DMS114 treated with DMSO at 0.1 percent for 48 hours (cell line): ENCODE measurements around the gene ZNF672.
"Not testable (repeated sequence)": the region's sequence is repeated elsewhere in the genome, so short reads cannot be mapped to it uniquely, and the experiment has no call there.

Experiments used
- DNase-seq: peaks from one replicate; lab custom pipeline; 2025; ENCODE audit not compliant: unreplicated experiment; lab: John Stamatoyannopoulos, UW

ZNF672 gene

DNA sequence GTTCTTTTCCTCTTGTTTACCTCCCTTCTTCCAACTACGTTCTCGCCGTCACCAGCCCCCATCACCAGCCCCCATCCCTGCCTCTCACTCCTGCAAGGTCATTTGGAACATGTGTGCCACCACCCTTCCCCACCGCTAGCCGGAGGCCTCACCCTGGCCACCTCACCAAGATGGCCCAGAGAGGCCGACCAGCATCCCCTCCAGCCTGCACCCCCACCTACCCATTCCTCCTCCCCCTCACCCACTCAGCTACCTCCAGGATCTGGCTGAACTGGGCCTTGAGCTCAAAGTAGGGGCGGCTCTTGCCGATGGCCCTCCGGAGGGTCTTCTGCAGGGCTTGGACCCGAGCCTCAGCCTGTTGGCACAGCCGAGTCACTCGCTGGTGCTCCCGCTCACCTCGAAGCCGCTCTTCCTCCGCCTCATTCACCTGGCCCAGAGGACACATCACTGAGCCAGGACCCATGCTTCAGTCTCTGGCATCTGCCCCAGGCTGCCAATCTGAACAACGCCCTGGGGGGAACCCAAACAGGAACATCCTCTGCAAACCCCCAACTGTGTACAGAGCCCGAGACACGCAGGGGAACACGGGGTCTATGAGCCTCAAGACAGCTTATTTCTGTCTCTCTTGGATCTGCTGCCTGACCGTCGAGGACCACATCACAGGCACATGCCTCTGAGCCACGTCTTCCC lies 25.1 kb upstream of the ZNF672 start:
- no peak for DNase-seq

DNA sequence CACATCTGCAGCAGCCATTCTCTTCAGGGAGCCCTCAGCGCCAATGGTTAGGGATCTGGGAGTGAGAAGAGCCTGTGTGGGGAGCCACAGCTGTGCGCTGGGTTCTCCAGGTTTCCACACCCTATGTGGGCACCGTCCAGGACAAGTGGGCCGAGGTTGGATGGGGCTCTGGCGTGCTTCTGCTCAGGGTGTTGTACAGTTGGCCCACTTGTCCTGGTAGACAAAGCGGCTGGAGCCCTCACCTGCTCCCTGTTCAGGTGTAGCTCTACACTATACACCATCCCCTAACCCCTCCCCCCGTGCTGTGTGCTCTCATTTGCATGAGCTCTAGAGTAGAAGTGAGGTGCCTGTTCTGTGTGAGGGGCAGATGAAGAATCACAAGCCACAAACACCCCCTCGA lies 24.5 kb upstream of the ZNF672 start:
- DNase-seq: no peak

DNA sequence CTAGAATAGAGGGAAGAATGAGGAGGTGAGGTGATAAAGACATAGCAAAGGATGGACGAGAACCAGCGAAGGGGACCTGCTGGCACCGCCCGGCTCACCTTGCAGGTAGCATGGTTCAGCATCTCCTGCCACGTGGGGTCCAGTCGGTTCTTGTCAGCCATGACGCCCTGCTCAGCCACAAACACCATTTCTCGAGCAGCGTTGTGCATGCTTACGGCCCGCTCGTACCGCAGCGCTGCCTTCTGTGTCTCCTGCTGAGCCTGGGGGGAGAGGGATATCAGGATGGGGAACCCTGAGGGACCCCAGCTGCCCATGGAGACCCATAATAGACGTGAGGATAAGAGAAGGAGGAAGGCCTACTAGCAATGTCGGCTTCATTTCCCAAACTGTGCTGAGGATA lies 23.7 kb upstream of the ZNF672 start:
- no peak for DNase-seq

DNA sequence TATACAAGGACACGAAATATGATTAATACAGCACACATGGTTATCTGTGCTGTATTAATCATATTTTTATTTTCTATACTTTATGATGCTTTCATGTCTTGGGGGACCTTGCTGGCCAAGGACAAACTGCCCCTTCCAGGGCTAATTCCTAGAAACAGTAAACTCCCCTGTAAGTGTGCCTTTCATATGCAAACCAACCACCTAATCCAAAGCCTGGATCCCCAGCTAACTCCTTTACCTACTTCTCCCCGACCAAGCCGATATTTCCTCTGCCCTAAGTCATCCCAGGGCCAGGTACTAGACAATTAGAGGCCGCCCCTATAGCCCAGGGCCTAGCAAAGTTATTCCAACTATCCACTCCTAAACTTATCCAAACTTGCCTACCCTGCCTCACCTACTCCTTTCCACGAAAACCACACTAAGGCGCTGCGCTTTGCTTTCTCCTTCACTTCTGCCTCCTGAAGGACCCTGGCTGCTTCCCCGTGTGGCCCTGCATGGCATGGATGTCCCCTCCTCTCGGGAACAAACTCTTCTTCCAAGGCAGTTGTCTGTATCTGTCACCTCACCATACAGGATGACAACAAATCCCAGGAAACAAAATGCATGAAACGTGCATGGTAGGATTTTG lies 22.5 kb upstream of the ZNF672 start:
- DNase-seq: no peak

DNA sequence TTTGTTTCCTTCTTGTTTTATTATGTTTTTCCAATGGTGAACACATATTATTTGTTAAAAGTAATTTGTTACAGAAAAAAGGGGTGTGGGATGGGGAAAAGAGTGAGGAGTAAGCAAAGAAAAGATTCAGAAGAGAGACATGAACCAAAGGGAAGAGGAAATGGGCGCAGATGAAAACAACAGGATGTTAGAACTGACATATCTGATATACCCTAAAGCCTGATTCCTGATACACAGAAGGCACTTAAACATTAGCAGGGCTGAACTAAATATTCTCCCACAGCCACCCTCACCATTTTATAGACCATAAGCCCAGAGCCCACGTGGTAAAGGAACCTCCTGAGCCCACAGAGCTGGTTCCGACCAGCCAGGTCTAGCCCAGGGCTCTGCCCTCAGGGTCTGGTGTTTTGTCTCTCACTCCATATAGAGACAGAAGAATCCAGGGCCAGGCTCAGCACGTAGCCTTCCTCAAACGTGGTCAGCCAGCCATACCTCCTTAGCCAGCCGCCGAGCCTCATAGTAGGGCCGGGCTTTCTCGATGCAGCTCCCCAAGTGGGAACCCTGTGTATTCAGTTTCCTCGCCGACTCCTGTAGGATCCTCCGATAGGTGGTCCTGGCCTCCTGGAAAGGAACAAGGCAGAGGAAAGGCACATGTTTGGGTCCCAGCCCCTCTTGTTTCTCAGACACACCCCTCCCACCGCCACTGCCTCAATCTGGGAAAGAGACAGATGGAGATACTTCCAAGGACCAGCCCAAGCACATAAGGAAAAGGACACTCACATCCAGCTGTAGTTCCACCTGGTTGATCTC lies 21.8 kb upstream of the ZNF672 start:
- DNase-seq: no peak

DNA sequence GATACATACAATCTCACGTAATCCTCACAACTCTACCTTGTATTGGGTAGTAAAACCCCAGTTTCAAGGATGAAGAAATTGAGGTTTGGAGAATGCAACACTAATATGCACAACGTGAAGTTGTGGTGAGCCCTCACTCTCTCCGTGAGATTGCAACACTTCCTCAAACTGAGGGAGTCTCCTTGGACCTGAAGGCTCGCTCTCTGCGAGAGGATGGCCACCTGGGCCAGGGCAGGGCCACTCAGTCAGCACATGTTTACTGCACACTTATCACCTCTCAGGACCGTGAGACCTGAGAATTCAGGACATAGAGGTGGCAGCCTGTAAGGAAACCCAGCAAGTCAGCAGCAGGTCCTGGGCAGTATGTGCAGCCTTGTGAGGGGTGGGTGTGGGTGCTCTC lies 21.0 kb upstream of the ZNF672 start:
- no peak for DNase-seq

DNA sequence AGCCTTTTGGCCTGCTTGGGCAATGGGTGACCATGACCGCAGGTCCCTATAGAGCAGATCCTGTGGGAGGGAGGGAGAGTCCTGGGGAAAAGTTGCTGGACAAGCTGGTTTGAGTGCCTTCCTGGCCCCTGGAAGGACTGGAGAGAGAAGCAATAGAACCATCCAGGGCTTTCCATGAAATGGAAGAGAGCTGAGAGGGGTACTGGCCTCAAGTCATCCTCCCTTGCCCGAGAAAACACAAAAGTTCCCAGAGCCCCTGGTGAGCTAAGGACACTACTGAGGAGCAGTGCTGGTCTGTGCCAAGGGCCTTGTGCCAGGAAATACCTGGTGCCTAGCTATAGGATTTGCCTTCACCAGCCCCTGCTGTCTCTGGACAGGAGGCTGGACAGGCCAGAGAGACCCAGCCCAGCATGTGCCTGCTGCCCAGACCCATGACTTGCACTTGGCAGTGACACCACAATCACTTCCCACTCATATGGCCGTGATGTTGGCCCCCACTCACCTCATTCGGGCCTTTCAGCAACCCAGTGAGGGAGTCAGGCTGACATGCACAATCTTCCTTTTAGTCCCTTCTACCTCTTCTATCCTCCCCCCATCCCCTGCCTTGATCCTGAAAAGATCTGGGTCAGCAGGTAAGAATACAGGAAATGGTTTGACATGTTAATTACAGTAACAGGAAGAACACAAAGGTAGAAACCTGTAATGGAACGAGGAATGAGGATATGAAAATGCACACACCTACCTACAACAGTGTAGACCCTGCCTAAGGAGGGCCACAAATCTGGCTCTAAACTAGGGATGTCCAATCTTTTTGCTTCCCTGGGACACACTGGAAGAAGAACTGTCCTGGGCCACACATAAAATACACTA lies 19.3 kb upstream of the ZNF672 start:
- no peak for DNase-seq

DNA sequence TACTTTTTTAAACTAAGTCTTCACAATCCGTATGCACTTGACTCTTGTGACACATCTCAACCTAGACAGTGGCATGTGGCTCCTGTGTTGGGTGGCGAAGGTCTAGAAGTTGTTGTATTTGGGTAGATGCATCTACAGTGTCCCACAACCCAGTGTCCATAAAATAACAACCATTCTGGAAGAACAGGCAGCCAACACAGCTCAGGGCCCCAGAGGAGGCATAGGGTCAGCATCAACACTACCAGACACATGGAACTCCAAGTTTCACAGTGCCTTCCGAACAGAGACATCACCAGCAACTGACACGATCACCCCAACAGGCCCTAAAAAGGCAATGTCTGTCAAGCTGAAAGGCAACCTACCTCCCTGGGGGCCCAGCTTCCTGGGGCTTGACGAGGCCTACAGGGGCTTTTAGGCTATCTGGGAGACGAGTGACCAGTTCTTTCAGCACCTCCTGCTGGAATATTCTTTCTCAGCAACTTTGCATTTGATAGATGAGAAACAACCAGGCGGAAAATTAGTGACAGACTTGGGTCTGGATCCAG lies 17.9 kb upstream of the ZNF672 start:
- no peak for DNase-seq

DNA sequence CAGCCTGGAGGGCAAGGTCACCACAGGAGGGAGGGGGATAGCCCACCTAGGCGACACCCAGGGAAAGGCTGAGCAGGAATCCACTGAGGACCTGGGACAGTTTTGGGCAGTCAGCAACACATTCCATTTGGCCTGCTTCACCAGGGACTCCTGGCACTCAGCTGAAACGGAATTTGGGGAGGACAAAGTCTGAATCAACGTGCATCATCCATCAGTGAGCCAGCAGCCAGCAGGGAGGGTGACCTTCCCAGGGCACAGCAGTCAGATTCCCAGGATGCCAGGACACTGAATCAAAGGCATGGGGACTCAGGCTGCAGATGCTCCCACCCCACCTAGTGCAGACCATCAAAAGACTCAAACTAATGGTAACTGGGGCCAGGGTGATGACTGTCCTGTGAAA lies 16.9 kb upstream of the ZNF672 start:
- DNase-seq: no peak

DNA sequence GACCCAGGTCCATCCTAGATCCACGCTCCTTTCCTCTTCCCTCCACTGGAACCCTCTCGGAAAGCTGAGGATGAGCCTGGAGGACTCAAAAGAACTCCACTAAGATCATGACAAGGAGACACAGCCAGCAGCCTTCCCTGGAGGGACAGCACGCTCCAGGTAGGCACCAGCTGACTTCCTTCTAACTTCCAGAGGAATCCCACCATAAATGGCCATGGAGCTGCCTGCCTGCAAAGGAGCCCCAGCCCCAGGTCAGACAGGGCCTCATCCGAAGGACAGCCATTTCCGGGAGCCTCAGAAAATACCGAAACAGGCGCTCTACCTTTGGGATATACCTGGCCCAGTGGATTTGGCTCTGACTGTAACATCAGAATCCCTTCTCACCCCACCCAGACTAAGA lies 16.4 kb upstream of the ZNF672 start:
- DNase-seq: no peak

DNA sequence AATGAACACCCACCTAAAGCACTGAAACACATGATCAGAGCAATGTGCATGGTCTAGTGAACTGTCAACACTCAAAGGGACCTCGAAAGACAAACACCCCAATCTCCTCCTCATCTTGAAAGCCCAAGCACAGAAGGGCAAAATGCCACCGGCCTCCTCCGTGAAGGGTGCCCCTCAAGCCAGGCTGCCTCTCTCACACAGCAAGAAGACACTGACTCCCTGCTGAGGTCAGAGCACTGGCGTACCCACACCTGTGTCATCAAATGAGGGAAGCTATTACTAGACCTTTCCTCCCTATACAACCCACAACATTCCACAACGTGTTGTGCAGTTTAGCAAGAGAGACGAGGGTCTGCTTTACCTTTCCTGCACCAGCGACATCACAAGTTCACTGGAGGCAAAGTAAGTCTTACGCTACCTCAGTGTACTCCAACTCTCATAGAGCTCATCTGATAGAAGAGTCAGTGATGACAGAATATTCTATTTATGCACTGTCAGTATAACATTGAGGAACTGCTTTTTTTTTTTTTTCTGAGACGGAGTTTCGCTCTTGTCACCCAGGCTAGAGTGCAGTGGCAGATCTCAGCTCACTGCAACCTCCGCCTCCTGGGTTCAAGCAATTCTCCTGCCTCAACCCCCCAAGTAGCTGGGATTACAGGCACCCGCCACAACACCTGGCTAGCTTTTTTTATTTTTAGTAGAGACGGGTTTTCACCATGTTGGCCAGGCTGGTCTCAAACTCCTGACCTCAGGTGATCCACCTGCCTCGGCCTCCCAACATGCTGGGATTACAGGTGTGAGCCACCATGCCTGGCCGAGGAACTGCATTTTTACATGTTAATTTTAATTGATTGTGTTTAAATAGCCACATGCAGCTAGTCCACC lies 15.6 kb upstream of the ZNF672 start:
- no peak for DNase-seq

DNA sequence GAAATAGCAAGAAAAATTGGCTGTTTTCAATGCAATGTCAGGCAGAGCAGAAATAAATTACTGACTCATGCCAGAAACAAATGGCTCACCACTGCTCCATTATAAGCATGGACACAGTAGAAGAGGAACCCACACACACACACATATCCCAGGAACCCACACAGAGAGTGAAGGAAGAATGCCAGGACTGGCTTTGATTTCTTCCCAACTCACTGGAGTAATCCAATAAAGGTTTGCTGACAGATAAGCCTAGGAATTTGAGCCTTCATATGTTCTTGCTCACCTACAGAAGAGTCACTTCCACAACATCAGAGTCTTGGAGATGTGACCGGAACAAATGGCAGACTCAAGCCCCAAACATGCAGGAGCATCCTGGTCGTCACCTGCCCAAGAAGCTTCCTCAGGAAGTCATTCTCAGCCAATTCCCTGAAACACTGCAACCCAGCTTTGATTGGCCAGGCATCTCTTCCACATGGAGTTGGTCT lies 14.5 kb upstream of the ZNF672 start:
- no peak for DNase-seq

DNA sequence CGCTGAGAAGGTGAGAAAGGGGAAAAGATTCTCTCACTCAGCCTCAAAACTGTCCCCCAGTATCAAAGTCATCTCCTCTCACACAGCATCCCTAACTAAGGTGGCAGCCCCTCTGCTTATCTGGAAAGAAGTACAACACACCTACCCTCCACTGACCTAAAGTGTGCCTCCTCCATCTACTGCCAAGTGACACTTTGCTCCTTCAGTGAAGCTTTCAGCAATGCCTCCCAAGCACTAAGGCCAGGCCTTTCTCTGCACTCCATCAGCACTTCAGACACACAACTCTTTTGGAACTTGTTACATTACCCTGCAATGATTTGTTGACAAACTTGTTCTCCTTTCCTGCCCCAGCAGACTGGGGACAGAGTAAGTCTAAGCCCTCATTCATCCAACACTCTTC lies 13.7 kb upstream of the ZNF672 start:
- DNase-seq: no peak

DNA sequence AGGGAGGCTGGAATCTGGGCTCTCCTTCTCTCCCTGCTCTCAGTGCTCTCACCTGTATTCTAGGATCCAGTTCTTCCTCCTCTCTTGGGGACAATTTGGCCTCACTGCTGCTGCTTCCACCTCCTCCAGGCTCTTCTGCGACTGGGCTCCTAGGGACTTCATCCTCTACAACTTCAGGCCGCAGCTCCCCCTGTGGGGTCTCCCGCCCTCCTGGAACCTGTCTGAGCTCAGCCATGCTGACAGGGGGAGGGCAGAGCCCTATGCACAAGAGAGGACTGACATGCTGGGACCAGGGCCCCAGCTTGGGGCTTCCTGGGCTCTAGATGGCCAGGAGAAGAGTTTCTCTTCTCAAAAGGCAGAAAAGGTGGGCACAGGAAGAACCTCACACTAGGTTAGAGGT lies 13.3 kb upstream of the ZNF672 start:
- no peak for DNase-seq

DNA sequence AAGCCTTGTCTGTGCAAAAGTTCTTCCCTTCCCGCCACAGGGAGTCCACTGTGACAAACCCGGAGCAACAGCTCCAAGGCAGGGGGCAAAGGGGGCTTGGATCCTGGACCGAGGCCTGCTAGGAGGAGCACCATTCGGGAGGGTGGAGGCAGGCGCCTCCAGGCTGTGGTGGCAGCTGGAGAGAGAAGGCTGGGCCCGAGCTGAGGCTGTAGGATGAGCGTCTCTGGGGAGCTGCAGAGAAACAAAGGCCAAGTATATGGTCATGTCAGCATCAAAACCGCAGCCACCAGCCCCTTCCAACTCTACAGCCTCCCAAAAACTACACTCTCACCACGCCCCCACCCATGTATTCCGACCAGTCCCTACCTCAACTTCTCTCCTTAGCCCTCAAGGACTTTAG lies 12.9 kb upstream of the ZNF672 start:
- DNase-seq: no peak

DNA sequence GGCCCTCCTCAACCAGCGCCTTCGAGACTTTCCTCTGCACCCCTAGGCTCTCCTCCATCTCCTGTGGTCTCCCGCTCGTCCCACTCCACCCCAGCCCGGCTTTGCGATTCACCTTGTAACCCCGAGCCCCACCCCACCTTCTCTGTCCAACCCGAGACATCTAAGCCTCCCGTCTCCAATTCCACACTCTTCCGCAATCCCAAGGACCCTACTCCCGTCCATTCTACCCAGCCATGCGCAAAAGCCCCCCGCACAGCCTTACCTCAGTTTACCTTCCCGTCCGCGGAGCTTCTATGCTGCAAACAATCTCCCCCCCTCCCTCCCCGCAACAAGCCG lies 12.5 kb upstream of the ZNF672 start:
- no peak for DNase-seq

DNA sequence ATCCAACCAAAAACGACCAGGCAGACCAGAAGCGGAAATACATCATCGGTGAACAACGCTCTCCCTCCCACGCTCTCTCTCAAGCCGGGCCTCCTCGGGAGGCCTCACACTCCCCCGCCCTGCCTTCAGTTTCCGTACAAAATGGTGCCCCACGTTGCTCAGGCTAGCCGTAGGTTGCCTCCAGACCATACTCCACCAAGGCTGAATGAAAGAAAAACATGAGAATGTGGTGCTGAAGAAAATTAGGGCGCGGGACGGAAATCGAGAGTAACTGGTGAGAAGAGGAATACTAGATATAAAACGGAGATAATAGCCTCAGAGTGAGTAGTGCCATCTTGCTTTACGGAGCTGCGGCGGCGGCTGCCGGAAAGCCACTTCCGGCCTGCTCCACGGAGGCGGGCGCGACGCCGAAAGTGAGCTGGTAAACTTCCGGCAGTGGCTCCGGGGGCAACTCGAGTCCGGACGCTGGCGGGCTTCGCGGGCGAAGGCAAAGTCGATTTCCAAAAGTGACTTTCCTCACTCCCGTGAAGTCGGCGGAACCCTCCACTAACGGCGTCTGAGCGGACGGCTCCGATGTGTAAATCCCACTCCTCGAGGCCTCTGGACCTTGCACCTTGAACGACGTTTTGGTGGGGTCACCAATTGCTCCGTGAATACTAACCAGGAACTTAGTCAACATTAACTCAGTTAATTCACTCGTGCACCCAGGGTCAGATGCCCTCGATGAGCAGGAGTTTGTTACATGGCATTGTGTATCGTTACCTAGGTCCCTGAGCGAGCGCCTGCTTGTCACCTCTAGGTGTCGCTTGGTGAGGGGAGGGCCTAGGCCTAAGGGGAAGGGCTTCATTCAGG lies 11.9 kb upstream of the ZNF672 start, which contains the start of gene SH3BP5L:
TSS of gene SH3BP5L (minus strand) at position 7 of the 852 bp plus-strand sequence. CDS start 980 bp downstream, outside the sequence.
- peak; percentile 96 for DNase-seq

DNA sequence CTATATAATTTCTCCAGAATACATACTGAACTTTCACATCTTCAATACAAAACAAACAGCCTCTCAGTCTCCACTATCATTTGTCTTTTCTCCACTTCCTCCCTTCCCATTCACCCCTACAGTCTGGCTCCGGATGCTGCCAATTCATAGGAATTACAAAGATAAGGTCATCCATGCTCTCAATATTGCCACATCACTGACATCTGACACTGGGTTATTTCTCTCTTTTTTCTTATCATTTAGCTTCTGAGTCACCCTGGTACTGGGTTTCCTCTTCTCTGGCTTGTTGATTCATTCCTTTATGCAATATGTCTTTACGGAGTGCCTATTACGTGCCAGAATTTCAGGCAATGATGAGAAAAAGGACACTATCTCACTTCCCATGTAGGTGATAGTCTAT lies 9.2 kb upstream of the ZNF672 start:
- DNase-seq: no peak

DNA sequence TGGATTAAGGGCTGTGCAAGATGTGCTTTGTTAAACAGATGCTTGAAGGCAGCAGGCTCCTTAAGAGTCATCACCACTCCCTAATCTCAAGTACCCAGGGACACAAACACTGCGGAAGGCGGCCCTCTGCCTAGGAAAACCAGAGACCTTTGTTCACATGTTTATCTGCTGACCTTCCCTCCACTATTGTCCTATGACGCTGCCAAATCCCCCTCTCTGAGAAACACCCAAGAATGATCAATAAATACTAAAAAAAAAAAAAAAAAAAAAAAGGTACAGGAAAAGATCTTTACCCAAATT lies 7.4 kb upstream of the ZNF672 start:
- DNase-seq: not testable (repeated sequence)
